Gastrocnemius medialis (tissue), 4 donors: ENCODE results near the gene GNAQ.

Experiments used
- CTCF ChIP-seq, 5 experiments: fragments of 450-650 bp in 3 of 5; fragments of 200-600 bp in 2 of 5; sonication (generic) in 2 of 5; IDR thresholded peaks in 4 of 5; conservative IDR thresholded peaks in 1 of 5; 1 replicate in 4 of 5; 2 replicates in 1 of 5; pipeline ENCODE4 v1.5.1; 2016 to 2019; ENCODE audit warnings: antibody characterized with exemption in 5 of 5, mild to moderate bottlenecking in 3 of 5, moderate library complexity in 3 of 5
- POLR2A ChIP-seq, 2 donors: fragments of 450-650 bp; IDR thresholded peaks; one replicate each; pipeline ENCODE4 v1.6.1; 2017; ENCODE audit warnings: antibody characterized with exemption in 2 of 2, mild to moderate bottlenecking in 2 of 2, moderate library complexity in 2 of 2

- TF ChIP-seq POLR2A (IDR thresholded peaks at IDR 0.05) (no peak), CTCF (IDR thresholded peaks at IDR 0.05 in 4 of 5, conservative IDR thresholded peaks at IDR 0.05 in 1 of 5) (no peak)
These were observed 55.8 kb downstream of the GNAQ start for GRCh38 chr9:77975806-77976205.
